SJSA1 (cell line): ENCODE results near the gene IL12RB2. TPM values are rescaled to one million over a fixed set of nuclear protein-coding genes. Genes with fewer than 3 reads are reported as not detected.
A peak's percentile ranks its signal among the peaks of the same experiment; 100 is the strongest.

Source experiments
- DNase-seq, 2 experiments: peaks; one replicate each; pipeline ENCODE4 v3.0.0-alpha.2; 2015 to 2020; ENCODE audit warnings: low spot score in 2 of 2, low read depth in 1 of 2
- H3K27ac ChIP-seq: fragments of 250-450 bp; sonication (Bioruptor Pico); 2 replicates; pipeline ENCODE4 v1.5.1; 2020; ENCODE audit warnings: mild to moderate bottlenecking, moderate library complexity
- H3K27me3 ChIP-seq: fragments of 250-450 bp; sonication (Bioruptor Pico); replicated peaks from 2 replicates; pipeline ENCODE4 v1.5.1; 2020; ENCODE audit warnings: mild to moderate bottlenecking, moderate library complexity
- H3K36me3 ChIP-seq: fragments of 250-450 bp; sonication (Bioruptor Pico); 2 replicates; pipeline ENCODE4 v1.5.1; 2020; ENCODE audit warnings: mild to moderate bottlenecking
- H3K4me1 ChIP-seq: fragments of 250-450 bp; sonication (Bioruptor Pico); replicated peaks from 2 replicates; pipeline ENCODE4 v1.6.1; 2021; ENCODE audit warnings: mild to moderate bottlenecking
- H3K4me3 ChIP-seq: fragments of 250-450 bp; sonication (Bioruptor Pico); 2 replicates; pipeline ENCODE4 v1.5.1; 2020; ENCODE audit warnings: mild to moderate bottlenecking
- H3K9me3 ChIP-seq: fragments of 250-450 bp; sonication (Bioruptor Pico); replicated peaks from 2 replicates; pipeline ENCODE4 v1.5.1; 2020; ENCODE audit warnings: mild to moderate bottlenecking
- total RNA-seq: library from RNA; depleted of rRNA; stranded (reverse); fragments of >200 nt; shearing (Covaris generic); gene quantifications from 2 replicates; pipeline ENCODE4 v1.2.3, GENCODE V29; 2014

The IL12RB2 gene
- total RNA-seq, 1 experiment from 2014 or later: not detected

GRCh38 chr1:67346982-67347381, 39.3 kb downstream of the IL12RB2 start:
- Histone ChIP-seq H3K36me3 (no peaks in the 10 kb centered on the region), H3K9me3 (no peaks in the 10 kb centered on the region), H3K4me1 (no peaks in the 10 kb centered on the region), H3K27me3 (peaks cover 8% of the 10 kb centered on the region; the same call in 1 of the 2 replicates), H3K27ac (no peak overlapping the region), H3K4me3 (no peak overlapping the region)
- no peak for DNase-seq

- Histone ChIP-seq H3K27me3 (peaks cover 8% of the 10 kb centered on the region; the same call in 1 of the 2 replicates), H3K4me3 (no peak overlapping the region), H3K4me1 (no peaks in the 10 kb centered on the region), H3K9me3 (no peaks in the 10 kb centered on the region), H3K36me3 (no peaks in the 10 kb centered on the region), H3K27ac (no peak overlapping the region)
- DNase-seq: peak in 1 of 2 experiments; percentile 49
Observed at GRCh38 chr1:67347688-67348472, 40.2 kb downstream of the IL12RB2 start.

- peaks cover 8% of the 10 kb centered on the region; the same call in 1 of the 2 replicates for H3K27me3 ChIP-seq
- H3K9me3 ChIP-seq: no peaks in the 10 kb centered on the region
- H3K36me3 ChIP-seq: no peaks in the 10 kb centered on the region
- H3K4me3 ChIP-seq: no peak overlapping the region
- no peaks in the 10 kb centered on the region for H3K4me1 ChIP-seq
- no peak for DNase-seq
- H3K27ac ChIP-seq: no peak overlapping the region
Observed at GRCh38 chr1:67348586-67349252, 41.0 kb downstream of the IL12RB2 start.

- Histone ChIP-seq H3K4me3 (no peak overlapping the region), H3K9me3 (no peaks in the 10 kb centered on the region), H3K27ac (no peak overlapping the region), H3K36me3 (no peaks in the 10 kb centered on the region), H3K27me3 (peaks cover 8% of the 10 kb centered on the region; the same call in 1 of the 2 replicates), H3K4me1 (no peaks in the 10 kb centered on the region)
- no peak for DNase-seq
Observed at GRCh38 chr1:67350783-67351182, 43.1 kb downstream of the IL12RB2 start.

DNA sequence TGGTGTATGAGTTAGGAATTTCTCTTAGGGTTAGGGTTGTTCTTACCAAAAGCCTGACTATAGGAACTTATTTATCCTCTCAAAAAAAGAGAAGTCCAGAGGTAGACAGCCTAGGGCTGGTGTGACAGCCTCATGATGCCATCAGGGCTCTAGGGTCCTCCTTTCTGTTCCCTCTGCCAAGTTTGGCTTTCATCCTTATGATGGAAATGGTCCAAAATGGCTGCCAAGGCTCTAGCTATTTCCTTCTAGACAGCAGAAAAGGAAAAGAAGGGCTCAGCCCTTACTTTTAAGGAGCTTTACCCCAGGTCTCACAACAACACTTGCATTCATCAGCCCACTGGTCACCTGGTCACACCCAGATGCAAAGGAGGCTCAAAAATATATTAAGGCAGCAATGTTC, 44.5 kb downstream of the IL12RB2 start:
- Histone ChIP-seq H3K9me3 (no peaks in the 10 kb centered on the region), H3K4me3 (no peak overlapping the region), H3K36me3 (no peaks in the 10 kb centered on the region), H3K4me1 (no peaks in the 10 kb centered on the region), H3K27ac (no peak overlapping the region), H3K27me3 (peaks cover 3% of the 10 kb centered on the region; the same call in 1 of the 2 replicates)
- DNase-seq: no peak

DNA sequence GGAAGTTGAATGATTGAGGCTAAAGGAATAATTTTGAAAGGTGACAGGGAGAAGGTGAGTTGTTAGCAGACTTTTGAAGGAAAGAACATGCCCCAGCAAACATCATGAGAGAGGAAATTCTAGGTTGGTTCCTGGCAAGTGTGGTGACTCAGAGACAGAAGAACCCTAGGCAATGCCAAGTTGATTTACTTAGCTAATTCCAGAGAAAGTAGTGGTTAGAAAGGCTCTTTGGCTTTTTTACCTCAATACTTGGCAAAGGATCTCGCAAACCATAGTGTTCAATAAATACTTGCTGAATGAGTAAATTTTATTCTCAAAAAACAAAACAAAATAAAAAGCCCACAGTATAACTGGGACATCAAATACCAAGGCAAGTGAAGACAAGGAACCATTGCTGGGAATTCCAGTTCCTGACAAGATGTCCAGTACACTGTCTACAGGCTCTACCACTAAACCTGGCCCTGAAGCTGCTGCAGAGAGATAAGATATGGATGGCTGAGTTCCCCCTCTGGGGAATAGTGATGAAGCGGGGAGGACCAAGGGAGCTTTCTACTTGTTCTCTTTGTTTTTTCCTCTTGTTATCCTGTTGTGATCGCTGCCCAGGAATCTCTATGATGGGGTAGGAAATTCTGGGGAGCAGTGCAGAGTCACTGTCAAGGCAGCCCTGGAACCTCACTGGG, 48.2 kb downstream of the IL12RB2 start:
- Histone ChIP-seq H3K4me3 (no peak overlapping the region), H3K27me3 (no peaks in the 10 kb centered on the region), H3K36me3 (no peaks in the 10 kb centered on the region), H3K27ac (no peak overlapping the region), H3K9me3 (no peaks in the 10 kb centered on the region), H3K4me1 (no peaks in the 10 kb centered on the region)
- no peak for DNase-seq

GRCh38 chr1:67359592-67359991, 51.9 kb downstream of the IL12RB2 start:
- Histone ChIP-seq H3K36me3 (no peaks in the 10 kb centered on the region), H3K9me3 (no peaks in the 10 kb centered on the region), H3K4me1 (no peaks in the 10 kb centered on the region), H3K27ac (no peak overlapping the region), H3K4me3 (no peak overlapping the region), H3K27me3 (0 out of 2 replicates have a peak, but pooled peaks cover 3% of the 10 kb centered on the region)
- DNase-seq: no peak

GRCh38 chr1:67361641-67362040, 54.0 kb downstream of the IL12RB2 start:
- Histone ChIP-seq H3K27me3 (0 out of 2 replicates have a peak, but pooled peaks cover 3% of the 10 kb centered on the region), H3K4me1 (no peaks in the 10 kb centered on the region)
- DNase-seq: no peak

DNA sequence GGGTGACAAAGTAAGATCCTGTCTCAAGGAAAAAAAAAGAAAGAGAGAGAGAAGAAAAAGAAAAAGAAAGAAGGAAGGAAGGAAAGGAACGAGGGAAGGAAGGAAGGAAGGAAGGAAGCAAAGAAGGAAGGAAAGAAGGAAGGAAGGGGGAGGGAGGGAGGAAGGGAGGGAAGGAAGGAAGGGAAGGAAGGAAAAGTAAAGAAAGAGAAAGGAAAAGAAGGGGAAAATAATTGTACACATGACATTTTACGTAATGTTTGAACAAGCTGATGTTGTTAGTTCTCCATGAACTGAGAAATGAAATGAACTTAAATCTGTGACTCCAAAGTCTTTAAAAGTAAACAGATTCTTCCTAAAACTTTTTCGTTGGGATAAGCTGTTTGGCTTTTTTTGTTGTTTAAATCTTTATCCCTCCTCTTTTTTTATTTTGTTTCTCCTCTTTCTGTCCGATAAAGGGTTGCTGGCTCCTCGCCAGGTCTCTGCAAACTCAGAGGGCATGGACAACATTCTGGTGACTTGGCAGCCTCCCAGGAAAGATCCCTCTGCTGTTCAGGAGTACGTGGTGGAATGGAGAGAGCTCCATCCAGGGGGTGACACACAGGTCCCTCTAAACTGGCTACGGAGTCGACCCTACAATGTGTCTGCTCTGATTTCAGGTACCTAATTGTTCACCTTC, 59.8 kb downstream of the IL12RB2 start:
- Histone ChIP-seq H3K27ac (no peak overlapping the region), H3K4me1 (peaks cover 7% of the 10 kb centered on the region), H3K27me3 (peaks cover 3% of the 10 kb centered on the region; the same call in 1 of the 2 replicates), H3K4me3 (no peak overlapping the region), H3K9me3 (no peaks in the 10 kb centered on the region), H3K36me3 (no peaks in the 10 kb centered on the region)
- peak; percentile 20 to 58 for DNase-seq

More at GRCh38 chr1:67361641-67362040, 54.0 kb downstream of the IL12RB2 start:
- Histone ChIP-seq H3K36me3 (no peaks in the 10 kb centered on the region), H3K27ac (no peak overlapping the region), H3K4me3 (no peak overlapping the region), H3K9me3 (no peaks in the 10 kb centered on the region)

DNA sequence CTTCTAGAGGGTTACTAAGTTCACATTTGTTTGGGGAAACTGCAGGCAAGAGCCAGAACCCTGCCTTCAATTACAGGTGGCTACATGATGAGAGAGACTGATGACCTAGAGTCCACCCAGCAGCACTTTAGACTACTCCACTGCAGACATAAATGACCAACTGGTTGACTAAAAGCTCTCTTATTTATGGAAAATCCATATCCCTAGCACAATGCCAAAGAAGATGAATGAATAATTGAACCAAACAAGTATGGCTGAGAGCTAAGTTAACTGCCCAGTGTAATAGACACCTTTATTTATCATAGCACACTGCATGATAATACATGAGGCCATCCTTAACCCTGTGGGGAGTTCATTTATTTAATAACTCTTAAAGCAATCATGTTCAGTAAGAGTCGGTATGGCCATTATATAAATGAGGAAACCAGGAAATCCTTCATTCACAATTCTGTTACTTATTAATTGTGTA, 60.4 kb downstream of the IL12RB2 start:
- no peaks in the 10 kb centered on the region for H3K36me3 ChIP-seq
- DNase-seq: no peak
- H3K27ac ChIP-seq: no peak overlapping the region
- peaks cover 3% of the 10 kb centered on the region; the same call in 1 of the 2 replicates for H3K27me3 ChIP-seq
- H3K4me3 ChIP-seq: no peak overlapping the region
- no peaks in the 10 kb centered on the region for H3K9me3 ChIP-seq
- peaks cover 7% of the 10 kb centered on the region for H3K4me1 ChIP-seq

DNA sequence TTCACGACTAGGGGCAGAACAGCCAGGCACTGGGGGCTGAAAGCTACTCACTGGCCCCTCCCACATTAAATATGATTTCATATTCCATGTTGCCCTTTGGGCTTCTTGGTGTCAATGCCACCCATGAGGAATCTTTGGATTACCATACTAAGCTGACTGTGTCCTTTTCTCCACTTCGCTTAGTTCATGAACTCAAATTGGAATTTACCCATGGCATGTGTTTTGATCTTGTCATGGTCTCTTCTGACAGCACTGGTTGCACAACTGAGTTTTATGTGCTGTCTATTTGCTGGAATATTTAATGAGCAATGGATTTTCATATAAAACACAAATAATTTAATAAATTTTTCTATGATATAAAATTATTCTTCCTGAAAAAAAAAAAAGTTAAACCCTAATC, 63.4 kb downstream of the IL12RB2 start:
- H3K9me3 ChIP-seq: no peaks in the 10 kb centered on the region
- H3K4me3 ChIP-seq: no peak overlapping the region
- no peak for DNase-seq
- no peaks in the 10 kb centered on the region for H3K36me3 ChIP-seq
- H3K27me3 ChIP-seq: no peaks in the 10 kb centered on the region; the same call in 1 of the 2 replicates
- no peak overlapping the region for H3K27ac ChIP-seq
- H3K4me1 ChIP-seq: peaks cover 7% of the 10 kb centered on the region

DNA sequence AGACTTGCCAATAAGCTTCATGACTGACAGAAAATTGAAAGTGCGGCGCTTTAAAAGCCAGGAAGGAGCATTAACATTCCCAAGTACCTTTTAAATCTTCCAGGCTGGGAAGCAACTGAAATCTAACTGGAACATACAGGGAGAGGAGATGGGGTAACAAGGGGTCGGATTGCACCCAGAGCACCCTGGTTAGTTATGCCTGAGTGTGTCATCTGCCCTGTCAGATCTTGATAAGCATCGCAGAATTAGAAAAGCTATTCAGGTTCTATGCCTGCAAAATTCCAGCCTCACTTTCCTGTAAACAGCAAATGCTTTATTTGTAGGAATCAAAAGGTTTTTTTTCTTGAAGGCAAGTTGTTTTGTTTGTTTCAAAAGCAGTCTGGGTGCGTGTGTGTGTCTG, 64.0 kb downstream of the IL12RB2 start:
- Histone ChIP-seq H3K36me3 (no peaks in the 10 kb centered on the region), H3K27me3 (no peaks in the 10 kb centered on the region; the same call in 1 of the 2 replicates), H3K4me3 (no peak overlapping the region), H3K9me3 (no peaks in the 10 kb centered on the region), H3K4me1 (peaks cover 7% of the 10 kb centered on the region), H3K27ac (no peak overlapping the region)
- DNase-seq: no peak

- Histone ChIP-seq H3K36me3 (no peaks in the 10 kb centered on the region), H3K27ac (no peak overlapping the region), H3K4me3 (no peak overlapping the region), H3K27me3 (no peaks in the 10 kb centered on the region; the same call in 1 of the 2 replicates), H3K9me3 (no peaks in the 10 kb centered on the region), H3K4me1 (peaks cover 7% of the 10 kb centered on the region)
- no peak for DNase-seq
Observed at GRCh38 chr1:67372136-67372535, 64.5 kb downstream of the IL12RB2 start.
